B cell (primary cell): ENCODE measurements around the gene SELENOH.

Source experiments
- CTCF ChIP-seq: fragments of 200-600 bp; IDR thresholded peaks from one replicate; pipeline ENCODE4 v1.8.0; 2022; ENCODE audit warnings: antibody characterized with exemption, mild to moderate bottlenecking
- EZH2 ChIP-seq: IDR thresholded peaks from 2 replicates; pipeline ENCODE4 v1.6.1; 2012; ENCODE audit warnings: borderline replicate concordance, low read depth, mild to moderate bottlenecking, moderate library complexity, low read length; ENCODE audit not compliant: insufficient read depth, poor library complexity, severe bottlenecking

GRCh38 chr11:57735619-57736298 lies 5.5 kb upstream of the SELENOH start:
- TF ChIP-seq CTCF (no peak), EZH2 (no peak)
